Measurements from ENCODE around the gene PCDHGA7.
"Not testable (repeated sequence)": the region's sequence is repeated elsewhere in the genome, so short reads cannot be mapped to it uniquely, and the experiment has no call there.

PCDHGA7 gene

DNA sequence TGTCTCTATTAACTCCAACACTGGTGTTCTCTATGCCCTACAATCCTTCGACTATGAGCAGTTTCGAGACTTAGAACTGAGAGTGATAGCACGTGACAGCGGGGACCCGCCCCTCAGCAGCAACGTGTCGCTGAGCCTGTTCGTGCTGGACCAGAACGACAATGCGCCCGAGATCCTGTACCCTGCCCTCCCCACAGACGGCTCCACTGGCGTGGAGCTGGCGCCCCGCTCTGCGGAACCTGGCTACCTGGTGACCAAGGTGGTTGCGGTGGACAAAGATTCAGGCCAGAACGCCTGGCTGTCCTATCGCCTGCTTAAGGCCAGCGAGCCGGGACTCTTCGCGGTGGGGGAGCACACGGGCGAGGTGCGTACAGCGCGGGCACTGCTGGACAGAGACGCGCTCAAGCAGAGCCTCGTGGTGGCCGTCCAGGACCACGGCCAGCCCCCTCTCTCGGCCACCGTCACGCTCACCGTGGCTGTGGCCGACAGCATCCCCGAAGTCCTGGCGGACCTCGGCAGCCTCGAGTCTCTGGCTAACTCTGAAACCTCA, 40.3 kb downstream of the PCDHGA7 start:
- no peak overlapping the region for H3K27ac Mint-ChIP-seq
- H3K36me3 Mint-ChIP-seq (ENCODE audit: low read depth): peaks cover 18% of the 10 kb centered on the region
- H3K4me3 Mint-ChIP-seq: no peak overlapping the region
- no peak for DNase-seq
- peaks cover 37% of the 10 kb centered on the region for H3K9me3 Mint-ChIP-seq
- peaks cover 10% of the 10 kb centered on the region for H3K4me1 Mint-ChIP-seq (ENCODE audit: low read depth)
- H3K27me3 Mint-ChIP-seq: peaks cover 96% of the 10 kb centered on the region

DNA sequence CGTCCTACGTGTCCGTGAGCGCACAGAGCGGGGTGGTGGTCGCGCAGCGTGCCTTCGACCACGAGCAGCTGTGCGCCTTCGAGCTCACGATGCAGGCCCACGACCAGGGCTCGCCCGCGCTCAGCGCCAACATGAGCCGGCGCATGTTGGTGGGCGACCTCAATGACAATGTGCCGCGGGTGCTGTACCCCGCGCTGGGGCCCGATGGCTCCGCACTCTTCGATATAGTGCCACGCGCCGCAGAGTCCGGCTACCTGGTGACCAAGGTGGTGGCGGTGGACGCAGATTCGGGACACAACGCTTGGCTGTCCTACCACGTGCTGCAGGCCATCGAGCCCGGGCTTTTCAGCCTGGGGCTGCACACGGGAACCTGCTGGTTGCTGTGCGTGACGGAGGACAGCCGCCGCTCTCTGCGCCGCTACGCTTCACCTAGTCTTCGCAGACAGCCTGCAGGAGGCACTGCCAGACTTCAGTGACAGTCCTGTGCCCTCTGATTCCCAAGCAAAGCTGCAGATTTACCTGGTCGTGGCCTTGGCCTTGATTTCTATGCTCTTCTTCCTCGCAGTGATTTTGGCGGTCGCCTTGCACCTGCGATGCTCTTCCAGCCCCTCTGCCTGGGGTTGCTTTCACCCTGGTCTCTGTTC, 45.4 kb downstream of the PCDHGA7 start:
- Mint-ChIP-seq H3K9me3 (peaks cover 32% of the 10 kb centered on the region), H3K27me3 (peaks cover 85% of the 10 kb centered on the region), H3K4me1 (ENCODE audit: low read depth) (peaks cover 19% of the 10 kb centered on the region), H3K36me3 (ENCODE audit: low read depth) (peaks cover 22% of the 10 kb centered on the region), H3K4me3 (no peak overlapping the region), H3K27ac (no peak overlapping the region)
- no peak for DNase-seq

GRCh38 chr5:141430332-141431113, 48.0 kb downstream of the PCDHGA7 start, which contains the start of gene PCDHGA12:
Gene PCDHGA12 (plus strand): TSS chr5:141430507. CDS start chr5:141430760, 253 bp downstream.
- H3K27ac Mint-ChIP-seq: peak within 1 kb of the TSS; percentile 60
- peaks cover 78% of the 10 kb centered on the region for H3K27me3 Mint-ChIP-seq
- peaks cover 19% of the 10 kb centered on the region for H3K36me3 Mint-ChIP-seq (ENCODE audit: low read depth)
- peaks cover 27% of the 10 kb centered on the region for H3K9me3 Mint-ChIP-seq
- no peak for DNase-seq
- peak within 1 kb of the TSS; percentile 64 for H3K4me3 Mint-ChIP-seq
- H3K4me1 Mint-ChIP-seq (ENCODE audit: low read depth): peaks cover 19% of the 10 kb centered on the region

GRCh38 chr5:141431286-141431685, 48.7 kb downstream of the PCDHGA7 start:
- peaks cover 75% of the 10 kb centered on the region for H3K27me3 Mint-ChIP-seq
- peak overlapping the region; percentile 64 for H3K4me3 Mint-ChIP-seq
- peaks cover 19% of the 10 kb centered on the region for H3K4me1 Mint-ChIP-seq (ENCODE audit: low read depth)
- H3K9me3 Mint-ChIP-seq: peaks cover 27% of the 10 kb centered on the region
- no peak overlapping the region for H3K27ac Mint-ChIP-seq
- DNase-seq: no peak
- peaks cover 19% of the 10 kb centered on the region for H3K36me3 Mint-ChIP-seq (ENCODE audit: low read depth)

GRCh38 chr5:141432308-141432707, 49.8 kb downstream of the PCDHGA7 start:
- H3K4me3 Mint-ChIP-seq, H3K27ac Mint-ChIP-seq, DNase-seq: not testable (repeated sequence)
- Mint-ChIP-seq H3K9me3 (peaks cover 27% of the 10 kb centered on the region), H3K4me1 (ENCODE audit: low read depth) (peaks cover 19% of the 10 kb centered on the region), H3K27me3 (peaks cover 75% of the 10 kb centered on the region), H3K36me3 (ENCODE audit: low read depth) (peaks cover 19% of the 10 kb centered on the region)

GRCh38 chr5:141432726-141433125, 50.2 kb downstream of the PCDHGA7 start:
- not testable (repeated sequence) for DNase-seq, H3K27ac Mint-ChIP-seq, H3K4me3 Mint-ChIP-seq
- Mint-ChIP-seq H3K36me3 (ENCODE audit: low read depth) (peaks cover 19% of the 10 kb centered on the region), H3K4me1 (ENCODE audit: low read depth) (peaks cover 19% of the 10 kb centered on the region), H3K9me3 (peaks cover 27% of the 10 kb centered on the region), H3K27me3 (peaks cover 75% of the 10 kb centered on the region)

DNA sequence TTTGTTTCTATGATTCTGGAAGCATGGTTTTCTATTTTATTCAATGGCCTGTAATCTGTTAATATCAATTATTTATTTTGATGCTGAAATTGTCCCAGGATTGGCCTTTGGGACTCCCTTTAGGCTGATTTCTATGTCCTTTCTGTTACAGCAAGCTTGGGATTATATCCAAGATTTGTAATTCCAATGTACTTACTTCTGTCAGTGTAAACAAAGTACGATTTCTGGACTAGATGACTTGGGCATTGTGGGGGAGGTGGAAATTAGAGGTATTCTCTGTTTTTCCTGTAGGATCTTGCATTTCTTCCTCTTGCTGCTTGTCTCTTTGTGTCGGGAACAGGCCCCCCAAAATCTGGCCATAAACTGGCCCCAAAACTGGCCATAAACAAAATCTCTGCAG, 51.5 kb downstream of the PCDHGA7 start:
- H3K27ac Mint-ChIP-seq: no peak overlapping the region
- H3K4me3 Mint-ChIP-seq: no peak overlapping the region
- peaks cover 22% of the 10 kb centered on the region for H3K9me3 Mint-ChIP-seq
- peaks cover 19% of the 10 kb centered on the region for H3K36me3 Mint-ChIP-seq (ENCODE audit: low read depth)
- no peak for DNase-seq
- peaks cover 19% of the 10 kb centered on the region for H3K4me1 Mint-ChIP-seq (ENCODE audit: low read depth)
- peaks cover 63% of the 10 kb centered on the region for H3K27me3 Mint-ChIP-seq
